GM18517 (cell line): ENCODE data around the gene ARIH2.

Experiments
- ATAC-seq: cut with Tn5 transposase; IDR thresholded peaks from one replicate; pipeline ENCODE4 v1.9.1; 2021; ENCODE audit warnings: mild to moderate bottlenecking, moderate library complexity; ENCODE audit not compliant: unreplicated experiment

The ARIH2 gene

DNA sequence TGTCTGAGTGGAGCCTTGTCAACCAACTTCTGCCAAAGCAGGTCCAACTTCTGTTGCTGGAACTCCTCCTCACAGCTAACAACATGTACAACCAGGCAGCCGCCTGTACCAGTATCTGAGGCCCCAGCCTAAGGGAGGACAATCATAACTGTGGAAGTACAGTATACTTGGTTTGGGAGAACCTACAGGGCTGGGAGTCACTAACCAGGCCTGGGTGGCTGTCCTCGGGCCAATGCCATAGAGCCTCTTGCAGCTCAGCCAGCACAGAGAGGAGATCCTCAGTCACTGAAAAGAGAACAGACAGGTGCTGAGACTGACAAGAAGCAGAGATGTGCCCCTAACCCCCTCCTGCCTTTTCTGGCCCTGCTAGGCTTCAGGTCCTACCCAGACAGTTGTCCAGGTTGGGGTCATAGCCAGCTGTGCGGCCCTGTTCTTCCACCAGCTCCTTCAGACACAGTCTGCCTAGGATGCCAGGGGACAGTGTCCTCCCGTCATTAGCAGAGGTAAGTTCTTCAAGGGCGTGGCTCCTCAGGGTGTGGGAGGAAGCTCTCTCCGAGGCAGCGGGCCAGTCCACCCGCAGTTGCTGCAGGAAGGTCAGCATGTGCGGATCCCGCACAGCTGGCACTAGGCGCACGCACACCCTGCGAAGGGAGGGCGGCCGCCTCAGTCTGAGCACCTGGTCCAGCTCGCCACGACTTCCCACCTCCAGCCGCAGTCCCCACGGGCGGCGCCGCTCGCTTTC is 98.8 kb downstream of the ARIH2 start:
- no peak for ATAC-seq

DNA sequence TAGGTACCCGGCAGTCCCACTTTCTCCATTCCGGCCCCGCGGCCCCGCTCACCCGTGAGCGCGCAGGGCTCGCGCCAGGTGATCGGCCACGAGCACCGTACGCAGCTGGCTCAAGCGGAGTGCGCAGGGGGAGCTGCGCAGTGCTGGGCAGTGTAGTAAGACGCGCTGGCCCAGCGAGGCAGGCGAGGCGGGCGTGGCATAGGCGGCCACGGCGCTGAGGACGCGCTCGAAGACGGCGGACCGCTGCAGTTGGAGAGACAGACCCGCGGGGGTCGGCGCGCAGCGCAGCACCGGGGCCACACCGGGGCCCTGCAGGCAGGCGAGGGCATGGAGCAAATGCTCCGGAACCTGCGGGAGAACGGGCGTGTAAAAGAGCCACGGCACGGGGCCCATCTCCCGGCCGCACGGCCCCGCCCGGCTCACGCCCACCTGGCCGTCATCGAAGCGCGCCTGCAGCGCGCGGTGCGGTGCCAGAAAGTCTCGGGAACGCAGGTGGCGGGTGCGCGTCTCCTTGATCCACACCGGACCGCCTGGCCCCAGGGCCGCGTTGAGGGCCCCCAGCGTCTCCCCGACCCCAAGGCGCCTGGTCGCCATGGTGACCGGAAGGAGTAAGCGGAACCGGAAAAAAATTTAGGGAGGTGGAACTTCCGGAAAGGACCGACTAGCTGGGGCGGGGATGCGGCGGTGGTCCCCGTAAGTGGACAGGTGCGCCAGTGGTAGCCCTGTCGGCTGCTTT is 99.5 kb downstream of the ARIH2 start, which contains the start of gene DALRD3:
DALRD3 (minus strand) TSS at position 610 of the 736 bp plus-strand sequence; CDS start at position 594, 16 bp downstream.
- no peak for ATAC-seq

DNA sequence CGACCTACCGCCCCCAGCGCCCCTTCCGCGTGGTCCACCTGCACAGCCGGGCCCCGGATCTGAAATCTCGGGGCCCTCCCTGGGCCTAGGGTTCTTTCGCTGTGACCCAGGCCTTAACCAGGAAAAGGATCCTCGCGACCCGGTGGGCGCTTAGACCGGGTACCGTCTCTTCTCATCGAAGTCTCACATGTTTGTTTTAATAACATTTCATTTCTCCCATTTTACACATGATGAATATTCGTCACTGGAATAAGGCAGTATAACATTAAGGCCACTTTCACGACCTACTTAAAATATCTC is 100.0 kb downstream of the ARIH2 start:
- no peak for ATAC-seq

DNA sequence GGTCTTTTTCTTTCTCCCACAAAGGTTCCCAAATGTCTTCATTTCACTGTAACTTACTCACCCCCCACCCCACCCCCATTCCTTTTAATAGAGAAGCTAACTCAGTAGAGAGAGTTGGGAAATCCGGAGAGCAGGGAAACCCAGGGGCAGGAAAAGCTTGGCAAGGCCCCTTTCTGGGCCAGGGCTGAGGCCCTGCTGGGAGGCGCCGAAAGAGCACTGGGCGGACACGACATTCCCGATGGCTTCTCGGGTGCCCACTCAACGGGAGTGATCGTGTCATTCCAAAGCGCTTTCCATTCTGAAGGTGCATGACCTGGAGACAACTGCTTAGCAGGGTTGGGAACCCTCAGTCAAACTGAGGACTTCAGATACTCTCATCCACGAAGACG is 101.3 kb downstream of the ARIH2 start:
- no peak for ATAC-seq

DNA sequence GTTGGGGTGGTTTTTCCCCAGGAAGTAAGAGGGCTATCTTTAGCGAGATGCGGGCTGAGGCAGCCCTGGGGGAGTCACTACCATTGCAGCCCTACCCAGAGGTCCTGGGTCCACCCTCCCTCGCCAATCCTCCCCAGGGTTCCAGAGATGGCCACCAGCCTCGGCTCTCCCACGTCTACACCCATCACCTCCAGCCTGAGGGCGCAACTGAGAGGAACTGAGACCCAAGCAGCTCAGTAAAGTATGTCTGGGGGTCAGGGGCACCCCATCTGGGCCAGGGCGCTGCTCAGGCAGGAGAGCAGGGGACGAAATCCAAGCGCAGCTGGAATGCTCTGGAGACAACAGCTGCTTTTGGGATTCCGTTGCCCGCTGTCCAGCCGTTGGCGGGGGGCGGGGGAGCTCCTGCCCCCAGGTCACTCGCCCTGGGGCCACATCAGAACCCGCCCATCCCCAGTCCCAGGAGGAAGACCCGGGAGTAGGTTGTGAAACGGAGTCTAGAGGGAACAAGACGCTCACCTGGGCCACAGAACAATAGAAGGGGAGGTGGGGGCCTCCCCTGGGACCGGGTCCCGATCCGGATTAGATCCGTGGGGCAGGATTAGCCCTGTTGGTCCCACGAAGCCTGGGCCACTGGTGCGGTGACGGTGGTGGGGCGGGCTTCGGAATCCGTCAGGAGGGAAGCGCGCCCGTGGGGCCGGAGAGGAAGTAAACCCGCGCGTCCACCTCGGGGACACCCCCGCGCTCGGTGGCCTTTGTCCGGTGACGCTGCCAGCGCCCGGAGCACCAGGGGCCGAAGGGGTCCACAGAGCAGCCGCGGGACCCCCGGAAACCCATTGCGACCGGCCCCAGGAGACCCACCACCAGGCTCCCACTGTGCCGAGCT is 101.9 kb downstream of the ARIH2 start:
- ATAC-seq, result peak; percentile 3

DNA sequence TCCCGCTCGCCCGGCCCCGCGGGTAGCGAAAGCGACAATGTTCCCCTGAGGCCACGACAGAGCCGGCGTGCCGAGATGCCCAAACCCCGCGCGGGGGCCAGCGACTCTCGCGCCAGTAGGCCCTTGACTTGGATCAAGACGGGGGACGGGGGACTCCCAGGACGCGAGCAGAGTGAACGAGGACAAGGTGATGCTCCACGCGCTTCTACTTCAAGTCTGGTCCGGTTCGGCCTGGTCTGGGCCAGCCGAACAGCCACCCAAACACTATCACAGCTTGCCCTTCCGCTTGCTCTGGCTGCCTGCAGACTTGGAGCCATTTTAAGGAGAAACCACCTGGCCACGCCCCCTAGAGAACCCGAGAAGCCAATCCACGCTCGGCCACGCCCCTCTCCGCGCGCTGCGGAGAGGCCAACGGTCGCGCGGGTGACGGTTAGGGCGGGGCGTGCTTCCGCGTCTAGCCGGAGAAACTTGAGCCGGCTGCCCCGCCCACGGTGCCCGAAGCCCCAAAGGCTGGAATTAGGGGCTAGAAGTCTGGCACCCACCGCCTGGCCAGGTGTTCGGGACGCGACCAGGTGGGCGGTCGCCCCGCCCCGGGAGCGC is 102.7 kb downstream of the ARIH2 start:
- ATAC-seq, result peak; percentile 45

DNA sequence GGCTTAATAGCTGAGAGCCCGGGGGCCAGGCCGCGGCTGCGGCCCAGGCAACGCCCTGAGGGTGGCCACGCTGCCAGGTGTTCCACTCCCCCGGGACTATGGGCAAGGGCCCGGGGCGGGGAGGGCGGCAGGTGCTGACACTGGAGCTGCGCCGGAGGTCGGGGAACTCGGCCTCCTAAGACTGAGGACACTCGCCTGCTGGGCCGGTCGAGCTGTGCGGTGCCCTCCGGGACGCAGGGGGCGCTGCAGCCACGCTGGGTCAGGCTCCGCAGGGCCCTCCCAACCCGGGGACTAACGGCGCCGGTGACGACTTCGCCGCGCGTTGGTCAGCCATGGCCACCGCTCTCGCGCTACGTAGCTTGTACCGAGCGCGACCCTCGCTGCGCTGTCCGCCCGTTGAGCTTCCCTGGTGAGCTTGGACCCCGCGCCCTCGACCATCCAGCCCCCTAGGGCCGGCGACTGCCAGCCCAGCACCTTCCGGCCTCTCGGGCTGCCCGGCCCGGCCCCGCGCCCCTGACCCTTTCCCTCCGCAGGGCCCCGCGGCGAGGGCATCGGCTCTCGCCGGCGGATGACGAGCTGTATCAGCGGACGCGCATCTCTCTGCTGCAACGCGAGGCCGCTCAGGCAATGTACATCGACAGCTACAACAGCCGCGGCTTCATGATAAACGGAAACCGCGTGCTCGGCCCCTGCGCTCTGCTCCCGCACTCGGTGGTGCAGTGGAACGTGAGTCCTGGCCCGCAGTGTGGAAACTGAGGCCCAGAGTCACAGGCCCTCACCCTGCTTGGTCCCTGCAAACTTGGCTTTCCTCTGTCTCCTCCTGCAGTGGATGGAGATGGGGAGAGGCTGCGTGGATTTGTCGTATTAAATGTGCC is 103.4 kb downstream of the ARIH2 start, which contains the start of gene NDUFAF3:
NDUFAF3 (plus strand) TSS at position 309 of the 875 bp plus-strand sequence; CDS start at position 333, 24 bp downstream.
- peak; percentile 60 for ATAC-seq

DNA sequence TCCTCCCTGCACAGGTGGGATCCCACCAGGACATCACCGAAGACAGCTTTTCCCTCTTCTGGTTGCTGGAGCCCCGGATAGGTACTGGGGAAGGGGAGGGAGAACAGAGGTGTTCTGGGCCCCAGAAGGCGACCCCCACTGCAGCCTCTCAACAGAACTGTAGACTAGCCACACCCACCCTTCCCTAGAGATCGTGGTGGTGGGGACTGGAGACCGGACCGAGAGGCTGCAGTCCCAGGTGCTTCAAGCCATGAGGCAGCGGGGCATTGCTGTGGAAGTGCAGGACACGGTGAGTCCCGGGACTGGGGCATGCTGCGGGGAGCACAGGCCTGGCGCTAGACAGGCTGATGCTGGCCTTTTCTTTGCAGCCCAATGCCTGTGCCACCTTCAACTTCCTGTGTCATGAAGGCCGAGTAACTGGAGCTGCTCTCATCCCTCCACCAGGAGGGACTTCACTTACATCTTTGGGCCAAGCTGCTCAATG is 104.1 kb downstream of the ARIH2 start:
- no peak for ATAC-seq

DNA sequence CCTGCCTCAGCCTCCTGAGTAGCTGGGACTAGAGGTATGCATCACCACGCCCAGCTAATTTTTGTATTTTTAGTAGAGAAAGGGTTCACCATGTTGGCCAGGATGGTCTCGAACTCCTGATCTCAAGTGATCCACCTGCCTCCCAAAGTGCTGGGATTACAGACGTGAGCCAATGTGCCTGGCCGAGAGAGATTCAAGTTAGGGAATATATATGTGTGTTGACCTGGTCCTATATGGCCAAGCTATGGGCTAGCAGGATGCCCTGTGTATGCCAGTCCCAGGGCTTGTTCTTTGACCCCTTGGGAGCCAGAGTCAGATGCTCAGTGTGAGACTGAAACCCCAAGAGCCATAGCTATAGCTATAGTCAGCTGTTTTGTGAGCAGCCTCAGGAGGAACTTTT is 105.1 kb downstream of the ARIH2 start:
- ATAC-seq, result no peak

DNA sequence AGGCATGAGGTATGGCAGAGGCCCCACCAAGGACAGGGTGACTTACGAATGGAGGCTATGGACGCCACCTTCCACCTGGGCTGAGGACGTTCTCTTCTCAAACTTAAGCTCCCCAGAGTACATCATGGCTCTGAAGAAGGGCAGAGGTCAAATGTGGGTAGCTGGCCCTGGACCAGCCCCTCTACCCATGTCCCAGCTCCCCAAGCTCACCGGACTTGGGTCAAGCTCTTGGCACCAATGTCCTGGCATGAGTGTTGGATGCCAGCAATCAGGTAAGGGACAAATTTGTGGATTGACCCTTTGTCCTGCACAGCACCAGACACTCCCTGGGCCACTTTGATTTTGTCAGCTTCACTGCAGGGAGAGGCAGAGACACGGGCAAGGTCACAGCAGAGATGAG is 105.8 kb downstream of the ARIH2 start:
- ATAC-seq, result no peak

DNA sequence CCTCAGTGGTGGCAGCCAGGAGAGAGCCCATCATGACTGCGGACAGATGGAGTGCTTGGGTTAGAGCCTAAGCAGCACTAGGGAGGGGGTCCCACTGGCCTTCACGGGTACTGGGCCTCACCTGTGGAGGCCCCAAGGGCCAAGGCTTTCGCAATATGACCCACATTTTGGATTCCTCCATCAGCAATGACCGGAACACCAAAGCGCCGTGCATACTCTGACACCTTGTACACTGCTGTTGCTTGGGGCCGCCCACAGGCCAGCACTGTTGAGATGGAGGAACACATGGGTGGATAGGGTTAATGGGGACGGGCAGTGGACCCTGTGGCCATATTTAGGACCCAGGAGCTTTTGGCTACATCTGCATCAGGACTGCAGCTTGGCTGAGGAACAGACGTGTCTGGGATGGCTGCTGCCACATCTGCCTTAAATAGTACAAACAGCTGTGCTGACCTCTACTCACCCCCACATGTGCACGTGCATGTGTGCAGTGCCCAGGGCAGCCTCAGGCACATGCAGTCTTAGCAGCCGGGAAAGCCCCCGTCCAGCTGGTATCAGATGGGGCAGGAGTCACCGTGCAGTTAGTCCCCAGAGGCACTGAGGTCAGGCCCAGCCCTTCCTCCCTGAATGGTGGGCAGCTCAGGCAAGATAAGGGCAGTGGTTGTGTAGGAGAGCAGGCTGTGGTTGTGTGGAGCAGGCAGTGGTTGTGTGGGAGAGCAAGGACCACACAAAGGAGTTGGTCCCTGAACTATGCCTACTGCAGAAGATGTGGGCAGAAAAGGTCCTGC is 106.6 kb downstream of the ARIH2 start:
- no peak for ATAC-seq

DNA sequence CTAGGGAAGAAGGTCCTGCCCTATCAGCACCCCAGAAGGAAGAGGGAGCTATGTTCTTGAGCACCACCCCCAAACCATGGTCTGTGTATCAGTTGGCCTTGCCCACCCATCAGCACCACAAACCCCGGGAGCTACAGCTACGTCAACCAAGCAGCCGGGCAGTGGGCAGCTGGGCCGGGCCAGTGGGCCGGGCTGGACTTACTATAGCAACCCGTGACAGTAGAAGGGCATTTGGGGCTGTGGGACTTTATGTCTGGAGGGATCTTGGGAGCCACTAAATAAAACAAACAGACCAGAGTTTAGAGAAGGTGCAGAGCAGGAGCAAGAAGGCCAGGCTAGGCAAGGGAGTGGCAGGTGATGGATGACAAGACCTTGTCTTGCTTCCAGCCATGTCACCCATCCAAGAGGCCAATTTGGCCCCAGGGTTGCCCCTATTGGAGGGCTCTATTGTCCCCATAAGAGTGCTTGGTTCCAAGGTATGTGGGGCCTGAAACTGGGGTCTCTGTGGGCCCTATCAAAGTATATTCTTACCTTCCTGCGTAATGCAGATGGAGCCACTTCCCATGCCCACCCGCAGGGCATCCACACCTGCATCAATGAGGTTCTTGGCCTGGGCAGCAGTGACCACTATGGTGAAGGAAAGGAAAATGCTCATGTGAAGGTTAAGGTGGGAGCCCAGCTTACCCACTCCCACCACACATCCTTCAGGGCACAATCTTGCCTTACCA is 107.3 kb downstream of the ARIH2 start:
- ATAC-seq, result no peak

DNA sequence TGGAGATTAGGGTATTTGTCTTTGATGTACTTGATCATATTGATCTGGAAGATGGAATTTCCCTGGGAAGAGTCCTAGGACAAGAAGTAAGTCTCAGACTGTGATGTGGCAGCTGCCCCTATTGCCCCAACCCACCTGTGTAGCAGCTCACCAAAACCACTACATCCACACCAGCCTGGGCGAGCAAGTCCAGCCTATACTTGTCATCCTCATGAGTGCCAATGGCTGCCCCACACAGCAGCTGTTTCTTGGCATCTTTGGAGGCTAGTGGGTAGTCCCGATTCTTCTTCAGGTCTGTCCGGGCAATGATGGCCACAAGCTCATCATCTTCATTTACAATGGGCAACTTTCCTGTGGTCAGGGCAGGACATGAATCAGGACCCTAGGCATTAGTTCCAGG is 107.9 kb downstream of the ARIH2 start:
- no peak for ATAC-seq

DNA sequence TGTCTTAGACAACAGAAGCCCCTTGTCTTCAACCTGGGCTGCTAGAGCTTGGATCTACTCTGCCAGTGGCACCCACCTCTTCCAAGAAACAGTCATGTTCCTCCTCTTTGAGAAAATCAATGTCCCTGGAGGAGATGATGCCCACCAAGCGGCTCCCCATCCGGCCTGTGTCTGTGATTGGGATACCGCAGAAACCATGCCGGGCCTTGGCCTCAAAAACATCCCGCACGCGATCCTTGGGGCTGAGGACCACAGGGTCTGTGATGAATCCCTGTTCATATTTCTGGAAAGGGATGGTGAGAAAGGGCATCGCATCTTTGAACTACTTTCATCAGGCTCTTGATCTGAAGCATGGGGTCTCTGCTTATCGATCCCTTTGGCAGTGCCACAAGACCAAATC is 109.0 kb downstream of the ARIH2 start:
- no peak for ATAC-seq

DNA sequence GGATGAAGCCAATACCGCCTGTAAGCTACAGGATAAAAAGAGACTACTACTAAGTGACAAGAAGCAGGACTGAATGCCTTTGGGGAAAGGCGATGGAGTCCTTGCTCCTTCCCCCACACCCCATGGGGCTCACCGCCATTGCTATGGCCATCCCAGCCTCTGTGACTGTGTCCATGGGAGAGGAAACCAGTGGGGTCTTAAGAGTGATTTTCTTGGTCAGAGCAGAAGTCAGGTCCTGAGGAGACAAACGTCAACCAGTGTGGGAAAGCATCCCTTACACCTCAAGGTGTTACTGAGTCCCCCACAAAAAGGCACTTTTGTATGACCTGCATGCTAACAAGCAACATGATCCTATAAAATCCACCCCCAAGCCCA is 109.6 kb downstream of the ARIH2 start:
- ATAC-seq, result no peak

DNA sequence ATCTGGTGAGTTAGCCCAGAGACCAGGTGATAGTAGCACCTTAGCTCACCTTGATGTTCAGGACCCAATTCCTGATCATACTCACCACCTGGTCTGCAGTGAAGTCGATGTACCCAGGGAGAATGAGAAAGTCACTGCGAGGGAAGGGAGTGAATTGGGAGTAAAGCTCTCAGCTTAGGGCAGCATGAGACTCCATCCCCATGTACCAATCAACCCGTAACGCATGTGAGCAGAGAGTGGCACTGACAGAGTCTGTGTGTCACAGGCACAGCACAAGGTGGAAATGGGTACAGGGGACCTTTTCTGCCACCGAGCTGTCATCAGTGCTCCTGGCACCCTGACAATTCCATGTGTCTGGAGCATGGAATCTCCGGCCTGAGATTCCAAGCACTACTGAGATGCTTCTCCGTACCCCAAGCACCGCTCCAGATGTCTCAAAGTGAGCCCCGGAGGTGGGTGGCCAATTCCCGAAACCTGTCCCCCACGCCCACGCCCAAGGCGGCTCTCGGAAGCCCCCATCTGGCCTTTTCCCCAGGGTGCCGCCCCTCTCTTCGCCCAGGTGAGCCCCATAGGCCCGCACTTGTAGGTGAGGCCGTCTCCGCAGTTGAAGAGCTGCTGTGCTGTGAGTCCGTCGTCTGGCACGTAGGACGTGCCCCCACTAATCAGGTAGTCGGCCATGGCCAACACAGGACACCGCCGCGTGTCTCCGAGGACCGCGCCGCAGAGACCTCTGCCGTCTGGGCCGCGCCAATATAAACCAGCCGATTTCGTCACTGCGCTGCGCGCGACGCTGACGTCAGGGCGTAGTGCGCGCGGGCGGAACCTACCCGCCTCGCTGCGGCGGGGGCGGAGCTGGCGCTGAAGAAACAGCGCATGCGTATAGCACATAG is 110.3 kb downstream of the ARIH2 start, which contains the start of gene IMPDH2:
IMPDH2 (minus strand) TSS at position 726 of the 890 bp plus-strand sequence; CDS start at position 678, 48 bp downstream.
- ATAC-seq, result peak; percentile 81

DNA sequence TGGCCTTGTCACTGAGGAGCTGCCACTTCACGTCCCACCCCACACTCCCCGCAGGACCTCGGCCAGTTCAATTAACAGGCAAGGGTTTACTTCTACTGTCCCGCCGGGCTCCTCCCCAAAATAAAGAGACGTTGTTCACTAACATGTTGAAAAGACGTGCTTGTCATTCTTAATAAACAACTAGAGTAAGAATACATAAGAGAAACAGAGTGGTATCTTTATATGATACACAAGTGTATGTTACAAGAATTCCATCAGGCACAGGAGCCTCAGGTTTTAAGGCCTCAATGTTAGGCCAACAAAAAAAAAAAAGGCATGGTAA is 110.9 kb downstream of the ARIH2 start:
- no peak for ATAC-seq

DNA sequence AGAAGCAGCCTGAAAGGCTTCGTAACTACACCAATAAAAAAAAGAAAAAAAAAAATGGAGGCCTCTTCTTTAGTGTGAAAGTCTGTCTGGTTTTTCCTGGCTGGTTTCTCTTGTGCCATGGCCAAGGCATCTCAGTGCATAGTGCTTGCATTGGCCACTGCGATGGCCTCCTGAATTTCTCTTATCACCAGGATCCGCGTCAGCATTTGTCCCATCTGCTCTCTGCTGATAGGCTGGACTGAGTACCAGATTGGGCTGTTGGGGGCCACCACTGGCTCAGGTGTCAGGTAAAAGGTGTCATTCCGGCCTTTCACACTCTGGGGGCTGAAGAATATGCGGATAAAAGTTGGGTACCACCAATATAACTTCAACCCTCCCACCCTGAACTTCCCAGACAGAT is 111.7 kb downstream of the ARIH2 start:
- ATAC-seq, result no peak
